Endothelial cell of umbilical vein (primary cell): ENCODE measurements around the gene SNX10. TPM values are rescaled to one million over a fixed set of nuclear protein-coding genes. Genes with fewer than 3 reads are reported as not detected.

Experiments
- BruUV-seq: library from RNA; stranded (reverse); fragments of 400-500 nt; replicated peaks from 2 replicates; lab custom pipeline; 2021; lab: Mats Ljungman, UMichigan
- CTCF ChIA-PET: fragments of 300-600, 350-600 bp; sonication (Branson Sonifier 250); formaldehyde crosslinking; loops from one replicate; lab custom pipeline; 2021; ENCODE audit warnings: antibody characterized with exemption, inconsistent platforms; lab: Charles Lee
- POLR2A ChIA-PET: fragments of 300-600, 350-600 bp; sonication (Branson Sonifier 250); formaldehyde crosslinking; loops from one replicate; lab custom pipeline; 2021; ENCODE audit warnings: antibody characterized with exemption, inconsistent platforms; lab: Charles Lee
- DNase-seq: peaks from one replicate; pipeline ENCODE4 v3.0.0-alpha.2; 2011; ENCODE audit warnings: low read depth, low spot score
- FAIRE-seq: peaks from 2 replicates; lab custom pipeline; 2011; peaks lifted over from hg19 to GRCh38; lab: Jason Lieb, UNC
- H2AFZ ChIP-seq: 2 replicates; pipeline ENCODE4 v1.6.0; 2012; ENCODE audit warnings: low read depth, low read length, control low read depth, inconsistent platforms
- H3K27ac ChIP-seq: 2 replicates; pipeline ENCODE4 v1.5.1; 2011; ENCODE audit warnings: low read depth, mild to moderate bottlenecking, control low read depth, low read length, moderate library complexity; ENCODE audit not compliant: insufficient read depth
- H3K27me3 ChIP-seq, 2 experiments: 2 replicates each; pipeline versions ENCODE4 v1.6.0 to v1.6.1; 2011; ENCODE audit warnings: low read length in 2 of 2, mixed read lengths in 1 of 2; ENCODE audit not compliant: control insufficient read depth in 2 of 2, insufficient read depth in 2 of 2
- H3K36me3 ChIP-seq, 2 experiments: 2 replicates in 1 of 2; 3 replicates in 1 of 2; pipeline ENCODE4 v1.5.1; 2011; ENCODE audit warnings: low read length in 2 of 2, mild to moderate bottlenecking in 1 of 2, moderate library complexity in 1 of 2; ENCODE audit not compliant: control insufficient read depth in 2 of 2, insufficient read depth in 2 of 2; ENCODE audit errors: extremely low read depth in 1 of 2
- H3K4me1 ChIP-seq: 3 replicates; pipeline ENCODE4 v1.5.1; 2011; ENCODE audit warnings: mild to moderate bottlenecking, low read length; ENCODE audit not compliant: control insufficient read depth, insufficient read depth; ENCODE audit errors: extremely low read depth
- H3K4me2 ChIP-seq: 2 replicates; pipeline ENCODE4 v1.6.1; 2011; ENCODE audit warnings: low read length, control low read depth, mixed read lengths; ENCODE audit not compliant: insufficient read depth
- H3K4me3 ChIP-seq, 3 experiments: fragments of 200-600 bp in 1 of 3; sonication (generic), shearing (Covaris generic) in 1 of 3; replicated peaks in 1 of 3; 2 replicates each; pipeline ENCODE4 v1.5.1; 2011 to 2016; ENCODE audit warnings: control low read depth in 3 of 3, low read length in 3 of 3, mild to moderate bottlenecking in 2 of 3, inconsistent platforms in 1 of 3, low read depth in 1 of 3, moderate library complexity in 1 of 3; ENCODE audit not compliant: insufficient read depth in 1 of 3
- H3K79me2 ChIP-seq: 2 replicates; pipeline ENCODE4 v1.6.0; 2012; ENCODE audit warnings: low read length, inconsistent platforms; ENCODE audit not compliant: control insufficient read depth, insufficient read depth
- H3K9ac ChIP-seq: replicated peaks from 2 replicates; pipeline ENCODE3; 2011; ENCODE audit warnings: low read length, control low read depth; ENCODE audit not compliant: insufficient read depth; ENCODE audit errors: extremely low read depth
- H3K9me1 ChIP-seq: replicated peaks from 3 replicates; pipeline ENCODE4 v1.6.0; 2011; ENCODE audit warnings: mild to moderate bottlenecking, low read length; ENCODE audit not compliant: control insufficient read depth, insufficient read depth; ENCODE audit errors: extremely low read depth
- H3K9me3 ChIP-seq: replicated peaks from 2 replicates; pipeline ENCODE4 v1.5.1; 2012; ENCODE audit warnings: low read length, inconsistent platforms; ENCODE audit not compliant: control insufficient read depth, insufficient read depth
- H4K20me1 ChIP-seq: replicated peaks from 2 replicates; pipeline ENCODE3; 2011; ENCODE audit warnings: mild to moderate bottlenecking, low read length; ENCODE audit not compliant: control insufficient read depth, insufficient read depth; ENCODE audit errors: extremely low read depth
- EZH2 ChIP-seq: IDR thresholded peaks from 2 replicates; pipeline ENCODE4 v1.6.1; 2012; ENCODE audit warnings: borderline replicate concordance, low read depth, mild to moderate bottlenecking, moderate library complexity, low read length, inconsistent platforms; ENCODE audit not compliant: severe bottlenecking
- FOS ChIP-seq: IDR thresholded peaks from 2 replicates; pipeline ENCODE4 v1.6.1; 2011; ENCODE audit warnings: mild to moderate bottlenecking, low read length, moderate library complexity, borderline replicate concordance; ENCODE audit not compliant: insufficient read depth
- GATA2 ChIP-seq: IDR thresholded peaks from 2 replicates; pipeline ENCODE4 v1.7.0; 2011; ENCODE audit warnings: low read depth, mild to moderate bottlenecking, moderate library complexity, mixed read lengths, low read length; ENCODE audit not compliant: insufficient read length, insufficient read depth
- JUN ChIP-seq: IDR thresholded peaks from 2 replicates; pipeline ENCODE4 v1.6.1; 2011; ENCODE audit warnings: borderline replicate concordance, low read depth; ENCODE audit not compliant: insufficient read length, insufficient read depth
- MAX ChIP-seq: IDR thresholded peaks from 2 replicates; pipeline ENCODE4 v1.6.1; 2011; ENCODE audit not compliant: insufficient read depth, insufficient read length
- MYC ChIP-seq: IDR thresholded peaks from one replicate; pipeline ENCODE4 v1.6.1; 2011; ENCODE audit warnings: mild to moderate bottlenecking, low read depth, low read length
- POLR2A ChIP-seq: IDR thresholded peaks from 2 replicates; pipeline ENCODE4 v1.6.1; 2012; ENCODE audit warnings: low read depth, mild to moderate bottlenecking, control low read depth, low read length
- POLR2AphosphoS5 ChIP-seq: IDR thresholded peaks from 2 replicates; pipeline ENCODE4 v1.6.1; 2012; ENCODE audit warnings: low read depth, mild to moderate bottlenecking, control low read depth, low read length, moderate library complexity; ENCODE audit not compliant: insufficient read depth
- dilution Hi-C: fragments of 300-500 bp; cut with MboI; formaldehyde crosslinking; loops from one replicate; pipeline ENCODE4 v1.15.0; 2019; ENCODE audit warnings: low sequenced_read_pairs; ENCODE audit not compliant: extremely low pct_ligation_motif_present
- intact Hi-C: fragments of 100-400 bp; cut with micrococcal nuclease; formaldehyde crosslinking; loops from one replicate; pipeline ENCODE4 v1.10.0; 2022
- polyA plus RNA-seq, 4 experiments: library from polyadenylated mRNA; depleted of rRNA in 3 of 4; stranded (reverse) in 3 of 4; unstranded in 1 of 4; fragments of >200 nt; gene quantifications; 2 replicates each; pipeline versions ENCODE4 v1.2.1 to v1.2.3, GENCODE V29; 2011 to 2012; ENCODE audit warnings: missing spikeins in 1 of 4
- total RNA-seq: library from RNA; stranded (reverse); gene quantifications from 2 replicates; pipeline ENCODE4 v1.2.3, GENCODE V29; 2021
- TF ChIP-seq, protein P1 (sequence below), 2 donors: IDR thresholded peaks; 1 replicate in 1 of 2; 2 replicates in 1 of 2; pipeline ENCODE4 v1.5.1; 2011; ENCODE audit warnings: low read length in 2 of 2, mild to moderate bottlenecking in 2 of 2, moderate library complexity in 2 of 2, control low read depth in 1 of 2, inconsistent platforms in 1 of 2, low read depth in 1 of 2; ENCODE audit not compliant: insufficient read depth in 1 of 2; ENCODE audit errors: extremely low read depth in 1 of 2

Gene SNX10
- total and polyA plus RNA-seq, 2 donors (not counting 3 experiments of a cell fraction or from before 2014, with no cell fraction given) = 0.25 to 0.80 TPM

- H3K9me3 ChIP-seq = no peaks in the 10 kb centered on the region
- no peak for DNase-seq
These were observed 51.7 kb downstream of the SNX10 start for GRCh38 chr7:26343320-26343832.

More at GRCh38 chr7:26343320-26343832, 51.7 kb downstream of the SNX10 start:
- no peaks in the 10 kb centered on the region for H3K9me1 ChIP-seq
- H3K4me1 ChIP-seq = no peaks in the 10 kb centered on the region
- intact Hi-C loops (no loop called here), dilution Hi-C loops (no loop called here)
- CTCF ChIA-PET = no interaction called here
- POLR2A ChIA-PET = no interaction called here
- no peaks in the 10 kb centered on the region for H4K20me1 ChIP-seq
- FAIRE-seq = no peak
- no peaks in the 10 kb centered on the region for H3K36me3 ChIP-seq
- BruUV-seq = no TSS peak
- no peak overlapping the region for H2AFZ ChIP-seq
- TF ChIP-seq FOS = no peak
- TF ChIP-seq MYC = no peak
- TF ChIP-seq EZH2 = no peak
- no peak for TF ChIP-seq POLR2A
- TF ChIP-seq, protein P1, sequence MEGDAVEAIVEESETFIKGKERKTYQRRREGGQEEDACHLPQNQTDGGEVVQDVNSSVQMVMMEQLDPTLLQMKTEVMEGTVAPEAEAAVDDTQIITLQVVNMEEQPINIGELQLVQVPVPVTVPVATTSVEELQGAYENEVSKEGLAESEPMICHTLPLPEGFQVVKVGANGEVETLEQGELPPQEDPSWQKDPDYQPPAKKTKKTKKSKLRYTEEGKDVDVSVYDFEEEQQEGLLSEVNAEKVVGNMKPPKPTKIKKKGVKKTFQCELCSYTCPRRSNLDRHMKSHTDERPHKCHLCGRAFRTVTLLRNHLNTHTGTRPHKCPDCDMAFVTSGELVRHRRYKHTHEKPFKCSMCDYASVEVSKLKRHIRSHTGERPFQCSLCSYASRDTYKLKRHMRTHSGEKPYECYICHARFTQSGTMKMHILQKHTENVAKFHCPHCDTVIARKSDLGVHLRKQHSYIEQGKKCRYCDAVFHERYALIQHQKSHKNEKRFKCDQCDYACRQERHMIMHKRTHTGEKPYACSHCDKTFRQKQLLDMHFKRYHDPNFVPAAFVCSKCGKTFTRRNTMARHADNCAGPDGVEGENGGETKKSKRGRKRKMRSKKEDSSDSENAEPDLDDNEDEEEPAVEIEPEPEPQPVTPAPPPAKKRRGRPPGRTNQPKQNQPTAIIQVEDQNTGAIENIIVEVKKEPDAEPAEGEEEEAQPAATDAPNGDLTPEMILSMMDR (IDR thresholded peaks at IDR 0.05; ENCODE audit: extremely low read depth in 1 of 2, insufficient read depth in 1 of 2, low read depth in 1 of 2, low read length in 2 of 2) = no peak
- no peak for TF ChIP-seq GATA2
- no peak for TF ChIP-seq POLR2AphosphoS5
- no peak for TF ChIP-seq MAX
- TF ChIP-seq JUN = no peak
- peaks cover 0 to 2% of the 10 kb centered on the region in 2 experiments for H3K27me3 ChIP-seq
- no peak overlapping the region for H3K27ac ChIP-seq
- H3K4me2 ChIP-seq = no peak overlapping the region
- no peak overlapping the region for H3K9ac ChIP-seq
- H3K4me3 ChIP-seq = no peak overlapping the region
- no peaks in the 10 kb centered on the region for H3K79me2 ChIP-seq
